SIG-M5 (cell line): Measurements from ENCODE around the gene ALKBH3.

Experiments used
- DNase-seq: peaks from one replicate; lab custom pipeline; 2025; lab: John Stamatoyannopoulos, UW

Gene ALKBH3

GRCh38 chr11:43922744-43923405 lies 42.2 kb downstream of the ALKBH3 start:
- no peak for DNase-seq

DNA sequence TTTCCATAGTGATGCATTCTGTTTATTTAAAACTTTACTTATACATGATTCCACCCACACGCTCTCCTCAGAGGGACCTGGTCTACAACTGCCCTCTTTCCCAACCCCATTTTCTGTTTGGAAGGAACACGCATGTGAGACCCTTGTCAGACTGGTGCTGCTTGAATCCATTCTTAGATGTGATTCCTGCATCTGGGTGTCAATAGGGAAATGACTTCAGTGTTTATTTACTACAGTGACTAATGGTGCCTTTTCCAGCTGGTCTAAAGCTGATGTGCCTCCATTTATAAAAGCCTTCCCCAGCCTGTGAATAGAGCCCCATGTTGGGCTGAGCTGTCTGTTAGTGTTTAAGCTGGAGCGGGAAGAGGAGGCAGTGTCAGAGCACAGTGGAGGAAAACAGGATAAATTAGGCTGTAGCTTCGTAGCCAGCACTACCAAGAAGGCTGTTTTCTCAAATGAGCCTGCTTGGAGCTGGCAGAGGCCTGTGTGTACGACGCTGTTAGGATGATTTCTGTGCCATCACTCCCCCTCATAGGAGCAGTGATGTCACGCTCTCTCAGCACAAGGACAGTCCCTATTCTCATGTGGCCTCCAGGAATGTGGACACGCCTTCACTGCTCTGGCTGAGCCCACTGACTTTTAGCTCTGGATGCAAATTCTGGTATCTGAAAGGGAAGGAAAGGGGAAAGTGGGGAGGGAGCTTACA lies 42.9 kb downstream of the ALKBH3 start:
- DNase-seq, result no peak

DNA sequence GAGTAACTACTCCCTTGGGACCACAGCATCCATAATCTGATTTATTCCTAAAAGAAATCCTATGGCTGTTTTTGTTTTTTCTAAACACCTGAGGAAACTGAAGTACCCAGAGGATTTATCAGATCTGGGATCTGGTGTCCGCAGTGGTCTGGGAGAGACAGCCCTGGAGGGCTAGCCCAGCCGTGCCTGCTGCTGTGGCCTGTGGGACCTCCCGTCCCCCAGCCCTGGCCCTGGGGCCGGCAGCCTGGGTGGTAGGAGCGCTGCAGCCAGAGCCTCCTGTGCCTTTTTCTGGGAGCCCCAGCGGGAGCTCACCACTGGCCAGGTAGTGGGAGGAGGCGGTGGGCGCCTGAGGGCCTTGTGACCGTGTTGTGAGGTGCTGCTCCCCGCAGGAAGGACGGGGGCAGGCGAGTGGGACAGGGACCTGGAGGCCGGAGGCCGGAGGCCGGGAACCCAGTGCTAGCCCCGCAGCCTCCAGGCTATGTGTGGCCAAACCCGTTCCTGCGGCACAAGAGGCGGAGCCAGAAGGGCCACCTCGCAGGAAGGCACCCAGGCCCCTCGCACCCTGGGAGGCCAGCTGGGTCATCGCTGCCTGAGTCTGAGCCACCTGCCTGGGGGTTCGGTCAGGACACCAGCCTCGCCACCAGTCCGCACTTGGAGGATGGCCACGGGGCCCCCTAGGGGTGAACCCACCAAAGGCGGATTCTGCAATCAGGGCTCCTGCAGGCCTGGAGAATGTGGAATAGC lies 43.7 kb downstream of the ALKBH3 start:
- DNase-seq, result no peak

DNA sequence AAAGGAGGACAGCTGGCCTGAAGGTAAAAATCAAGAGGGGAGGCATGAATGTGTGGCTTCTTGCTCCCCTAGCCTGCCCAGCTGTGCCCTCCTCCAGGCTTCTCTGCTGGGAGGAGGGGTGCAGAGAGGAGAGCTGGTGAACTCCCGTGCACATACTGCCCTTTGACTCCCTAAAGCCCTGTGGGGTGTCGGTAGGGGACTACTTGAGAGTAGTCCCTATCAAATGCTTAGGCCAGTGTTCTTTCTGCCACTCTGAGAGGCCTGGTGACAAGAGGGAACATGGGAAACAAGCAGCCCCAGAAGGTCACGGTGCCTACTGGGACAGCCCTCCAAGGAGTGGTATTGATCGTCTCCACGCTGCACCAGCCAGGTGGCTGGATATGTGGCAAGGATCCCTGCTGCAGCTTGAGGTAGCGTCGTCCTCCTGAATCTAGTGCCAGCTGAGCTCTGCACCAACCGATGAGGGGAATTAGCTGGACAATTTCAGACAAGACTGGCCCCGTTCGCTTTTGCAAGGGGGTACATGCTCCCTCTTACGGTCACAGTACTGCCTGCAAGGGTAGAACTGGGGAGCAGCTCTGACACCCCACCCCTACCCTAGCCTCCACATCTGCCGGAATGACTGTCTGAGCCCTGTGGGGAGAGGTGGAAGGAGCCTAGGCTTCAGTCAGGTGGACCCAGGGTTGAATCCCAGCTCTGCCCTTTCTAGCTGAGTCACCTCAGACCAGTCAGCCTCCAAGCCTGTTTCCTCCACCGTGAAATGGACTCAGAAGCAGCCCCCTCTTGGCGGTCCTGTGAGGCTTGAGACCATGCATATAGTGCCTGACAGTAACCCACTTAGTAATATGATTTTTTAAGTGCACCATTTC lies 44.7 kb downstream of the ALKBH3 start:
- DNase-seq, result no peak

DNA sequence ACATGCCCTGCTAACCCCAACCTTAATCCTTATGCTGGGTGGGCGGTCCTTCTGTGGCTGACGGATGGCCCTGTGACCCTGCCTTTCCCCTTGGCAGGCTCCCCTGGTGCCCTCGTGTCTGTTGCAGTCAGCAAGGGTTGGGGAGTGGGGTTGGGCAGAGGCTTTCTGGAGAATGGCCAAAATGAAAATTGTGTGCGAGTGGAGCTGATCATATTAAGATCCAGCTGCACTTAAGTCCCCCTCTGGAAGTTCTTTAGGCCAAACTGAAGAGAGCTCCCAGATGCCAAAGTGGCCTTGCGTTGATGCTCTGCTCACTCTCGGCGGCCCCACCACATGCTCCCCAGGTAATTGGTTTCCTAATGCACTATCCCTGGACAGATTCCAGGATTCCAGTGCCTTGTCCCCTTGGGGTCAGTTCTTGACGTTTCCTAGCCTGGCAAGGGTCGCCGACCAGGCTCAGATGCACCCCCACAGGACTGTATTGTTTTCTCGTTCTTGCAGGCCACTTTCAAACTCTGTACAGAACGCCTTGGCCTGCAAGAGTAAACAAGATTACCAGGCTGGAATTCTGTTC lies 45.4 kb downstream of the ALKBH3 start:
- no peak for DNase-seq

DNA sequence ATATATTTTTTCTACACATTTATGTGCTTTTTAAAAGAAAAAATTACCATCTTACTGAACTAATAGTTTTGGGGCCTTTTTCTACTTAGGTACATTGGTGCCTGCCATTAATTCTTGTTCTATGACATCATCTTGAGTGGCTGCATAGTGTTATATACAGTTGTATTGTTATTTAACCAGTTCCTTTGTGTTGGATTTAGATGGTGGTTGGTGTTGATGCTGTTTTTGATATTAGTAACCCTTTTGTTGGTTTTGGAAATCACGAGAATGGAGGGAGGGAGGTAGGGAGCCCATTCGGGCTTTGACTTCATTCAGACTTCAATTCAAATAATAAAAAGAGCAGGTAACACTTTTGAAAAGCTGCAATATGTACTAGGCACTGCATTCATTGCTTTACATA lies 46.4 kb downstream of the ALKBH3 start:
- DNase-seq, result no peak

- no peak for DNase-seq
Observed at GRCh38 chr11:43927925-43928707, 47.5 kb downstream of the ALKBH3 start.

DNA sequence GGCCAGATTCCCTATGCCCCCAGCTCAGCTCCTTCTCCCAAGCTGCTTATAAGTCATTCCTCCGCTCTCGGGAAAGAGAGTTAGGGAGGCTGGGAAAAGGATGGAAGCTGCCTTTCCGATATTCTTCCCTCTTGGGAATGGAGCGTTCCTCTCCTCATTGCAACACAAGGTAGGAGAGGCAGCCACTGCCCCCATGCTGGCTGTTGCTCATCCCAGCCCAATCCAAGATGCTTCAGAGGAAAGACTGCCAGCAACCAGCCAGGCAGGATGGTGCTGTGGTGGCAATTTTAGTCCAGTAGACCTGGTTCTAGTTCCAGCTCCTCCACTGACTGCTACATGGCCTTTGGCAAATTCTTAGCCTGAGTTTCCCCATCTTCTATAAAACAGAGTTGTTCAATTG lies 48.1 kb downstream of the ALKBH3 start:
- no peak for DNase-seq

- DNase-seq, result no peak
Observed at GRCh38 chr11:43930868-43931716, 50.5 kb downstream of the ALKBH3 start.

GRCh38 chr11:43931717-43932039 lies 51.0 kb downstream of the ALKBH3 start:
- no peak for DNase-seq

GRCh38 chr11:43933226-43933607 lies 52.6 kb downstream of the ALKBH3 start:
- no peak for DNase-seq

- no peak for DNase-seq
Observed at GRCh38 chr11:43933608-43934551, 53.2 kb downstream of the ALKBH3 start.

DNA sequence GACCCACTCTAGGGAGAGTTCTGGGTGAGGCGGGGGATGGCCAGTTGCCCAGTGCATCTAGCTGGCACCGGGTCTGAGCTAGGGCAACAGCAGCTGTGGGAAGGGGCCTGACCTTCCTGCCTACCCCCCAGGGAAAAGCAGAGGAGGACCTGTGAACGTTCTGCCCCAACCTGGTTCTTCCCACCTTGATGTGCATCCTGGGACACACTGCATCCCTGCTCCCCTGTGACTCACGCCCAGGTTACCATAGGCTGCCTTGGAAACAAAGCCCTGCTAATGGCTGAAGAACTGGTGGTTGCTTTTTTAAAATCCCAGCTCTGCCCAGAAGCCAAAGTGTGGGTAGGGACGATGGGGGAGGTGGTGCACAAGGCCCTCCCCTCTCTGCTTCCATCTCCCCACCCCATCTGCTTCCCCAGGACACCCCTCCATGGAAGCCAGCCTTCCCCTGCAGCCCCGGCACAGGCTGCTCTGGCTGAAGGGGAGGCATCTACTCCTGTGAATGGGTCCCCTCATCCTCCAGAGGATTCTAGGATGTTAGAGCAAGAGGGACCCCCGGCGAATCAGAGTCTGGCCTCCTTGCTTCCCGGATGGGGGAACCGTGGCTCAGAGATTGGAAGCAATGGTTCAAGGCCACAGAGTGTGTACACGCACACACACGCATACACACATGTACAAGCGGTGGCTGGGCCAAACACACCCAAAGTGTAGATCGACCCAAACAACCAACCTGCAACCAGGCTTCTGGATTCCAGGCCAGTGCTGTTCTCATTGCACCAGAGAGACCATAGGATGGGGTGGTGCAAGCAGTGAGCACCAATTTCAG lies 54.2 kb downstream of the ALKBH3 start:
- DNase-seq, result no peak

GRCh38 chr11:43935424-43935979 lies 54.9 kb downstream of the ALKBH3 start:
- no peak for DNase-seq

DNA sequence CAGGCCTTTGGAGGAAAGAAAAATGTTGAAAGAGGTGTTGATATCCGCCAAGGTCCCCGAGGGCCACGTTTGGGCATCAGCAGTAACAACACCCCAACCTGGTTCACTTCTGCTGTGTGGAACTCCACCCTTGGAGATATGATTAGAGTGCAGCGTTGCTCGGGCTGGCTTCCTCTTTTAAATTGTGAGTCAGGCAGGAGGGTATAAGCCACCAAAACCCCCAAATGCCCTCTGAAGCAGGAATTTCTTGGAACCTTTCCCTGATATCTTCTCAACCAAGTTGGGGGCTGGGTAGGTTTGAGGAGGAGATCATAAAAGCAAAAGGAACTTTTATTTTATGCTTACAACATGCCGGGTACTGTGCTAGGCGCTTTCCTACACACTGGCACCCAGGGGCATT lies 55.4 kb downstream of the ALKBH3 start:
- DNase-seq, result no peak

DNA sequence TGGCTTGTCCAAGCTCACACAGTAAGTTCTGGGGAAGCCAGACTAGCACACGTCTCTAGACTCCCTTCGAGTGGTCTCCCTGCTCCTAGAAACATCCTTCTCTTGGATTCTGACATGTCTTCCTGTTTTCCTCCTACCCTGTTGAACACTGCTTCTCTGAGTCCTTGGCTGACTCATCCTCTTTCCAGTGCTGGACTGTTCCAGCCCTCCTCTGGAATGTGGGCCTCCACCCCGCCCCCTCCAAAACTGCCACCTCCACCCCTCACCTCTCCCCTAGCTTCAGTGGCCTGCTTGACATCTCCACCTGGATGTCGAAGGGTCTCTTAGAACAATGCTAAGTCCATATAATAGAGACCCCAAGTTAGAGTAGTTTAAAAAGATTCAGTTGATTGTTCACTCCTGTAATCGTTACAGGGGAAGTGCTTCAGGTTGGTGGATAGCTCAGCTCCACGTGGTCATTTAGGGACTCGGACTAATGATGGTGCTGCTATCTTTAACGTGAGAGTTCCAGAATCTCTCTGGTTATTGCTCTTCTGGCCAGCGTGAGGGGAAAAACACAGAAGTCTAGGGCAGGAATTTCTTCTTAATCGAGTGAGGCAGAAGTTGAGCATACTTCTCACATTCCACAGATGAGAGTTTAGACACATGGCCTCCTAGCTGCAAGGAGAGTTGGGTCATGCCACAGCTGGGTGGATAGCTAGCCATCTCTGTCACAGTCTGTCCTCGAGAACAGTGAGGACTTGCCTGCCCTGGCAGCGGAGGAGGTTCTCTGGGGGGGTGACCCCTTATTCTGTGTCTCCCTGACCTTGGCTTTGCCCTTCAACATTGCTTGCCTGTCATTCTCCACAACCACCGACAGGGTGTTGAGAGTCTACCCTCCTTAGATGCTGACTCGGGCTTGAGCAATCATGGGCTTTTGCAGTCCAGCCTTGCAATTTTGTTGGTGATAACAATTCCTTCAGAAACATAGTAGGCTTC lies 57.1 kb downstream of the ALKBH3 start:
- no peak for DNase-seq
